Natural killer cell (primary cell): ENCODE measurements around the gene CCDC63. TPM values are rescaled to one million over a fixed set of nuclear protein-coding genes. Genes with fewer than 3 reads are reported as not detected.

ENCODE experiments used
- ATAC-seq, 3 donors: fragments of 150-1000 bp in 2 of 3; fragments of 200-7000 bp in 1 of 3; cut with Tn5 transposase; 1 replicate in 1 of 3; 2 replicates in 2 of 3; pipeline ENCODE4 v1.10.0; 2021; ENCODE audit warnings: mild to moderate bottlenecking in 2 of 3, moderate library complexity in 2 of 3
- DNase-seq, 2 donors: peaks; one replicate each; pipeline versions ENCODE4 v3.0.0 to v3.0.0-alpha.2; 2013 to 2021; ENCODE audit warnings: mixed read lengths in 1 of 2
- H3K27ac ChIP-seq: one replicate; pipeline ENCODE4 v1.5.1; 2013; ENCODE audit warnings: mild to moderate bottlenecking, low read length
- H3K27me3 ChIP-seq: one replicate; pipeline ENCODE4 v1.6.1; 2013; ENCODE audit warnings: low read length; ENCODE audit not compliant: control insufficient read depth, insufficient read depth
- H3K36me3 ChIP-seq: one replicate; pipeline ENCODE4 v1.6.1; 2013; ENCODE audit warnings: low read length; ENCODE audit not compliant: control insufficient read depth, insufficient read depth
- H3K4me1 ChIP-seq: one replicate; pipeline ENCODE4 v1.6.1; 2013; ENCODE audit warnings: low read length; ENCODE audit not compliant: control insufficient read depth, insufficient read depth
- H3K4me3 ChIP-seq: one replicate; pipeline ENCODE4 v1.5.1; 2013; ENCODE audit warnings: low read length
- H3K9me3 ChIP-seq: one replicate; pipeline ENCODE4 v1.6.1; 2013; ENCODE audit warnings: low read length; ENCODE audit not compliant: control insufficient read depth, insufficient read depth
- H3K27ac Mint-ChIP-seq, 2 donors: one replicate each; pipeline ENCODE4 v1.8.0; 2022; ENCODE audit warnings: mild to moderate bottlenecking in 2 of 2, mixed read lengths in 2 of 2, moderate library complexity in 1 of 2
- H3K27me3 Mint-ChIP-seq, 2 donors: one replicate each; pipeline ENCODE4 v1.8.0; 2022; ENCODE audit warnings: low read depth in 2 of 2, mixed read lengths in 2 of 2
- H3K36me3 Mint-ChIP-seq: one replicate; pipeline ENCODE4 v1.8.0; 2022; ENCODE audit warnings: mixed read lengths
- H3K4me1 Mint-ChIP-seq, 2 donors: one replicate each; pipeline ENCODE4 v1.8.0; 2022; ENCODE audit warnings: mixed read lengths in 2 of 2
- H3K4me3 Mint-ChIP-seq: one replicate; pipeline ENCODE4 v1.8.0; 2022; ENCODE audit warnings: mild to moderate bottlenecking, moderate library complexity, mixed read lengths
- H3K9me3 Mint-ChIP-seq, 2 donors: one replicate each; pipeline ENCODE4 v1.8.0; 2022; ENCODE audit warnings: mixed read lengths in 2 of 2
- WGBS: methylation state at CpG from one replicate; pipeline ENCODE4 v1.1.7; 2013; ENCODE audit warnings: missing lambda C conversion rate; ENCODE audit not compliant: insufficient coverage; 5-methylcytosine and 5-hydroxymethylcytosine counted together
- intact Hi-C: fragments of 100-400 bp; cut with micrococcal nuclease; formaldehyde crosslinking; loops from one replicate; pipeline ENCODE4 v1.14.2; 2022
- total RNA-seq, 4 donors: library from RNA; stranded (reverse); fragments of 120-200 nt in 1 of 4; gene quantifications; one replicate each; pipeline versions ENCODE4 v1.2.3 to v1.2.4, GENCODE V29; 2013 to 2022
- TF ChIP-seq, protein P1 (sequence below): fragments of 200-600 bp; IDR thresholded peaks from one replicate; pipeline ENCODE4 v1.8.0; 2022; ENCODE audit warnings: antibody characterized with exemption

Gene CCDC63
- total RNA-seq, 3 donors from 2014 or later (not counting 1 experiment from before 2014, with no cell fraction given) = not detected

DNA sequence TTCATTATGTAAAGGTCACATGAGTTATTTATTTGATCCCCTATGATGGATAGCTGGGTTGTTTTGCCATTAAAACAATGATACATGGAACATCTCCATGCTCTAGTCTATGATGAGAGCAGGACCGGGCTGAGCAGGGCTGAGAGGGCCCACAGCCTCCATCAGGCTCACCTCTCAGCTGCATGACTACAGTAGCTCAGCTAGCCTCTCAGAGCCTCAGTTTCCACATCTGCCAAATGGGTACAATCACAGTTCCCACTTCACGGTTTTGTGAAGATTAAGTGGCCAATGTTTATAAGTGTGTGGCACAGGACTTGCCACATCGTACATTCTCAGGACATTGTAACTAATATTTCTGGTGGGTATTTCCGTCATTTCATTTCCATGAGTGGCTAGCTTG, 93.5 kb downstream of the CCDC63 start:
- H3K27ac ChIP-seq = no peak overlapping the region
- H3K36me3 Mint-ChIP-seq = no peaks in the 10 kb centered on the region

DNA sequence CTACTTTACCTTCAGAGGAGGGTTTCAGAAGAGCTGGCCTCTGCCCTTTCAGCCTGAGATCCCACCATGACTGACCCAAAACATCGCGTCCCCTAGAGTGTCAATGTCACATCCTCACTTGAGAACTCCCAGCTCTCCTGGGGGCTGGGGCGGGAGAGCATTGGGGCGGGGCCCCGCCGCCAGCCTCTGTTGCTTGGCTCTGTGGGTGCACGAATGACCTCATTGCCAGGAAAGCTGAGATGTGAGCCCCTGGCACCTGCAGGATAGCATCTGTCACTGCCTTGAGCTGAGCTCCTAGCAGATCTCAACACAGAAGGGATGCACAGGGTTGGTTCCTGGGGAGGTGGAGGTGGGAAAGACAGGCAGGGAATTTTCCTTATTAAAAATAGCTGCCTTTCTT, 94.1 kb downstream of the CCDC63 start:
- Mint-ChIP-seq H3K27ac (no peak overlapping the region), H3K36me3 (no peaks in the 10 kb centered on the region), H3K4me3 (no peak overlapping the region), H3K4me1 (peaks cover 5 to 6% of the 10 kb centered on the region in 2 donors), H3K9me3 (no peaks in the 10 kb centered on the region), H3K27me3 (peaks cover 19 to 22% of the 10 kb centered on the region in 2 donors)
- H3K27me3 ChIP-seq = no peaks in the 10 kb centered on the region
- H3K9me3 ChIP-seq = no peaks in the 10 kb centered on the region
- no peak overlapping the region for H3K4me3 ChIP-seq
- TF ChIP-seq, protein P1, sequence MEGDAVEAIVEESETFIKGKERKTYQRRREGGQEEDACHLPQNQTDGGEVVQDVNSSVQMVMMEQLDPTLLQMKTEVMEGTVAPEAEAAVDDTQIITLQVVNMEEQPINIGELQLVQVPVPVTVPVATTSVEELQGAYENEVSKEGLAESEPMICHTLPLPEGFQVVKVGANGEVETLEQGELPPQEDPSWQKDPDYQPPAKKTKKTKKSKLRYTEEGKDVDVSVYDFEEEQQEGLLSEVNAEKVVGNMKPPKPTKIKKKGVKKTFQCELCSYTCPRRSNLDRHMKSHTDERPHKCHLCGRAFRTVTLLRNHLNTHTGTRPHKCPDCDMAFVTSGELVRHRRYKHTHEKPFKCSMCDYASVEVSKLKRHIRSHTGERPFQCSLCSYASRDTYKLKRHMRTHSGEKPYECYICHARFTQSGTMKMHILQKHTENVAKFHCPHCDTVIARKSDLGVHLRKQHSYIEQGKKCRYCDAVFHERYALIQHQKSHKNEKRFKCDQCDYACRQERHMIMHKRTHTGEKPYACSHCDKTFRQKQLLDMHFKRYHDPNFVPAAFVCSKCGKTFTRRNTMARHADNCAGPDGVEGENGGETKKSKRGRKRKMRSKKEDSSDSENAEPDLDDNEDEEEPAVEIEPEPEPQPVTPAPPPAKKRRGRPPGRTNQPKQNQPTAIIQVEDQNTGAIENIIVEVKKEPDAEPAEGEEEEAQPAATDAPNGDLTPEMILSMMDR = no peak
- no peak for DNase-seq
- intact Hi-C loops = no loop called here
- no peak for ATAC-seq
- H3K27ac ChIP-seq = no peak overlapping the region
- H3K4me1 ChIP-seq = peaks cover 8% of the 10 kb centered on the region
- WGBS = 80% methylated on average over 7 of the region's 7 CpGs
- H3K36me3 ChIP-seq = no peaks in the 10 kb centered on the region

More for the DNA sequence above, 93.5 kb downstream of the CCDC63 start:
- Histone ChIP-seq H3K27me3 (no peaks in the 10 kb centered on the region), H3K9me3 (no peaks in the 10 kb centered on the region), H3K36me3 (no peaks in the 10 kb centered on the region), H3K4me3 (no peak overlapping the region), H3K4me1 (peaks cover 8% of the 10 kb centered on the region)
- intact Hi-C loops = no loop called here
- Mint-ChIP-seq H3K27ac (no peak overlapping the region), H3K27me3 (peaks cover 19 to 26% of the 10 kb centered on the region in 2 donors), H3K4me3 (no peak overlapping the region), H3K9me3 (no peaks in the 10 kb centered on the region), H3K4me1 (peaks cover 5 to 6% of the 10 kb centered on the region in 2 donors)
- DNase-seq (no peak), ATAC-seq (no peak)
- TF ChIP-seq, protein P1 = no peak
- WGBS = 90% methylated on average over 4 of the region's 4 CpGs

DNA sequence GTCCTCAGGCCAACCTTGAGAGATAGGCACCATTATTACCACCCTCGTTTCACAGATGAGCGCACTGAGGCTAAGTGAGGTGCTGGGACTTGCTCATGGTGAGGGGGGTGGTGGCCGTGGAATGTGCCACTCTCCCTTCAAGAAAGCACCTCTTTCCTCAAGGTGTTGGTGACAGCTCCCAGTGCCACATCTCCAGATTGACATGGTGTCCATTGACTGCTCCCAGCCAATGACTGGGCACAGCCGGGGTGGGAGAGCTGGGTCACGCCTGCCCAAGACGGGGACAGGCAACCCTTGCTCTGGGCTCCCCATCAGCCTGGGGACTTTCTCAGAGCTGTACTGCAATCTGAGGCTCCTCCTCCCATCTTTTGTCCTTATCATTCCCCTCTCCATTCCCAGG, 94.6 kb downstream of the CCDC63 start:
- H3K27ac ChIP-seq = no peak overlapping the region
- intact Hi-C loops = no loop called here
- Mint-ChIP-seq H3K36me3 (no peaks in the 10 kb centered on the region), H3K4me1 (peaks cover 5 to 6% of the 10 kb centered on the region in 2 donors), H3K4me3 (no peak overlapping the region), H3K27ac (no peak overlapping the region), H3K27me3 (peaks cover 17 to 18% of the 10 kb centered on the region in 2 donors), H3K9me3 (no peaks in the 10 kb centered on the region)
- H3K27me3 ChIP-seq = no peaks in the 10 kb centered on the region
- no peaks in the 10 kb centered on the region for H3K9me3 ChIP-seq
- H3K36me3 ChIP-seq = no peaks in the 10 kb centered on the region
- no peak overlapping the region for H3K4me3 ChIP-seq
- H3K4me1 ChIP-seq = peaks cover 8% of the 10 kb centered on the region
- DNase-seq (no peak), ATAC-seq (no peak)
- WGBS = 90% methylated on average over 6 of the region's 6 CpGs
- TF ChIP-seq, protein P1 = no peak

DNA sequence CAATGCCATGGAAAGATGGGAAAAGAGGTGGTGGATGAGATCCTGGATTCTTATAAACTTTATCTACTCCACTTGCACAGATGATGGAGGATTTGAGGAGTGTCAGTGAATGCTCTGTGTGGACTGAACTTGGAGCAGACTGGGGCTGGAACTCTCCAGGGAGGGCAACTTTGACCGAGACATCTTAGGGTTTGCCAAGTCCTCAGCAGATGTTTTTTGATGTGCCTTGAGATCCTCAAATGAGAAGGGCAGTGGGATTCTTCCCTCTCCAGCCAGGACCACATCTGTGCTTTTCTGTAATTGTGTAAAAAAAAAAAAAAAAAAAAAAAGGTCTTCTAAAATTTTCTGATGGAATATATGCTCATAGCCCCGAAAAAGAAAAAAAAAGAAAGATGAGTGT, 96.6 kb downstream of the CCDC63 start:
- intact Hi-C loops = no loop called here
- Histone ChIP-seq H3K9me3 (no peaks in the 10 kb centered on the region), H3K36me3 (no peaks in the 10 kb centered on the region), H3K27ac (no peak overlapping the region), H3K27me3 (no peaks in the 10 kb centered on the region), H3K4me1 (no peaks in the 10 kb centered on the region), H3K4me3 (no peak overlapping the region)
- Mint-ChIP-seq H3K27ac (no peak overlapping the region), H3K36me3 (no peaks in the 10 kb centered on the region), H3K4me3 (no peak overlapping the region), H3K9me3 (no peaks in the 10 kb centered on the region), H3K27me3 (peaks cover 5 to 8% of the 10 kb centered on the region in 2 donors), H3K4me1 (no peaks in the 10 kb centered on the region)
- 85% methylated on average over 1 of the region's 2 CpGs for WGBS
- DNase-seq (no peak), ATAC-seq (no peak)
- TF ChIP-seq, protein P1 = no peak
